ENCODE data around the gene KIAA1671. TPM values are rescaled to one million over a fixed set of nuclear protein-coding genes. Genes with fewer than 3 reads are reported as not detected.

KIAA1671 gene
- total RNA-seq, 2 experiments from 2014 or later, result 6.5 to 6.8 TPM

- intact Hi-C loops (cut with micrococcal nuclease), result no loop called here
- no peak for TF ChIP-seq CTCF (IDR thresholded peaks at IDR 0.05)
- DNase-seq, result no peak
- no peak overlapping the region for H3K4me3 Mint-ChIP-seq
- H3K9me3 Mint-ChIP-seq, result no peaks in the 10 kb centered on the region
- H3K36me3 Mint-ChIP-seq (ENCODE audit: low read depth), result no peaks in the 10 kb centered on the region
- POLR2A ChIA-PET, result no interaction called here
- H3K4me1 Mint-ChIP-seq (ENCODE audit: low read depth), result peaks cover 5% of the 10 kb centered on the region
- no peak overlapping the region for H3K27ac Mint-ChIP-seq
- CTCF ChIA-PET, result interaction anchor here (1.2 to 1.4 kb wide), 2 partner anchors 46 to 65 kb away, joined by 5 to 6 read pairs; no protein-coding TSS in a partner anchor
- H3K27me3 Mint-ChIP-seq, result peaks cover 8% of the 10 kb centered on the region
- no peak for ATAC-seq
These were observed 31.6 kb downstream of the KIAA1671 start for GRCh38 chr22:24984122-24984521.

- ChIA-PET CTCF (no interaction called here), POLR2A (no interaction called here)
- ATAC-seq (no peak), DNase-seq (no peak)
- Mint-ChIP-seq H3K9me3 (no peaks in the 10 kb centered on the region), H3K27me3 (peaks cover 10% of the 10 kb centered on the region), H3K36me3 (ENCODE audit: low read depth) (no peaks in the 10 kb centered on the region), H3K4me3 (no peak overlapping the region), H3K4me1 (ENCODE audit: low read depth) (peaks cover 5% of the 10 kb centered on the region), H3K27ac (no peak overlapping the region)
- intact Hi-C loops (cut with micrococcal nuclease), result no loop called here
- TF ChIP-seq CTCF (IDR thresholded peaks at IDR 0.05), result no peak
These were observed 33.3 kb downstream of the KIAA1671 start for GRCh38 chr22:24985826-24986214.

- Mint-ChIP-seq H3K4me1 (ENCODE audit: low read depth) (peaks cover 5% of the 10 kb centered on the region), H3K9me3 (no peaks in the 10 kb centered on the region), H3K4me3 (no peak overlapping the region), H3K36me3 (ENCODE audit: low read depth) (no peaks in the 10 kb centered on the region), H3K27ac (no peak overlapping the region), H3K27me3 (peaks cover 11% of the 10 kb centered on the region)
- POLR2A ChIA-PET, result no interaction called here
- DNase-seq, result peak; percentile 8
- no peak for TF ChIP-seq CTCF (IDR thresholded peaks at IDR 0.05)
- no peak for ATAC-seq
- CTCF ChIA-PET, result interaction anchor here (0.9 kb wide), 1 partner anchor 48 kb away, joined by 3 read pairs; no protein-coding TSS in a partner anchor
- intact Hi-C loops (cut with micrococcal nuclease), result no loop called here
These were observed 34.3 kb downstream of the KIAA1671 start for GRCh38 chr22:24986816-24987215.

GRCh38 chr22:24989135-24989534 lies 36.6 kb downstream of the KIAA1671 start:
- DNase-seq (no peak), ATAC-seq (no peak)
- ChIA-PET POLR2A (no interaction called here), CTCF (interaction anchor here (0.7 kb wide), 1 partner anchor 186 kb away, joined by 3 read pairs; no protein-coding TSS in a partner anchor)
- TF ChIP-seq CTCF (IDR thresholded peaks at IDR 0.05), result no peak
- H3K27ac Mint-ChIP-seq, result no peak overlapping the region
- no peaks in the 10 kb centered on the region for H3K36me3 Mint-ChIP-seq (ENCODE audit: low read depth)
- H3K9me3 Mint-ChIP-seq, result no peaks in the 10 kb centered on the region
- no peak overlapping the region for H3K4me3 Mint-ChIP-seq
- peaks cover 14% of the 10 kb centered on the region for H3K27me3 Mint-ChIP-seq
- intact Hi-C loops (cut with micrococcal nuclease), result no loop called here
- H3K4me1 Mint-ChIP-seq (ENCODE audit: low read depth), result peaks cover 11% of the 10 kb centered on the region

- no peaks in the 10 kb centered on the region for H3K36me3 Mint-ChIP-seq (ENCODE audit: low read depth)
- POLR2A ChIA-PET, result no interaction called here
- H3K4me1 Mint-ChIP-seq (ENCODE audit: low read depth), result peaks cover 14% of the 10 kb centered on the region
- CTCF ChIA-PET, result interaction anchor here (0.7 kb wide), 1 partner anchor 187 kb away, joined by 3 read pairs; no protein-coding TSS in a partner anchor
- H3K27me3 Mint-ChIP-seq, result peaks cover 14% of the 10 kb centered on the region
- TF ChIP-seq CTCF (IDR thresholded peaks at IDR 0.05), result no peak
- no peak overlapping the region for H3K4me3 Mint-ChIP-seq
- H3K9me3 Mint-ChIP-seq, result no peaks in the 10 kb centered on the region
- H3K27ac Mint-ChIP-seq, result no peak overlapping the region
- intact Hi-C loops (cut with micrococcal nuclease), result no loop called here
- no peak for ATAC-seq
- no peak for DNase-seq
These were observed 37.0 kb downstream of the KIAA1671 start for GRCh38 chr22:24989541-24989951.
